Activated CD8-positive, alpha-beta memory T cell treated with anti-CD3 and anti-CD28 coated beads, Interleukin-2, amount 50 U/mL, for 1 hour (primary cell): ENCODE data around the gene GABRD.

Source experiments
- DNase-seq: peaks from one replicate; pipeline ENCODE4 v3.0.0-alpha.2; 2020; ENCODE audit errors: extremely low read depth

Gene GABRD

DNA sequence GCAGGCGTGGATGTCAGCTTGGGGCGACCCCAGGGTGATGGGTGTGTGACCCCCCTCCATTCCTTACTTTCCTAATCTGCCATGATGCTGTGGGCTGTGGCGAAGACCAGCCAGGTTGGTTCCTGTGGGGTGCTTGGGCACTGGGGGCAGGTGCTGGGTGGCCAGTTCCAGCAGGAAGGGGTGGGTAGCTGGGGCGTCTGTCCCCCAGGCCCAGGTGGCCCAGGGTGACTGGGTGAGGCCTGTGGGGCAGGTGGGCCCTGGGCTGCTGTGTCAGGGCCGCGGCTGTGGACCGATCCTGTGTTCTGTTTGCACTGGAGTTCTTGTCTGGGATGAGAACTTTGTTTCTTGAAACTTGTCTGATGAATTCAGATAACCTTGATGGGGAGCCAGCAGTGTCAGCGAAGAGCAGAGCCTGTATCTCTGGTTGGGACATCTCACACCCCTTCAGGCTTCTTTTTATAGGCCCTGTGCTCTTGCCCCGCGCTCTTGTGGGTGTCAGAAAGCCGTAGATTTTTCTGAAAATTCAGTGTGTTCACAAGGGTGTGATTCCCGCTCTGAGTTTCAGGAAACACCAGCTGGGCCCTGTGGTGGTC, 34.7 kb downstream of the GABRD start:
- no peak for DNase-seq

DNA sequence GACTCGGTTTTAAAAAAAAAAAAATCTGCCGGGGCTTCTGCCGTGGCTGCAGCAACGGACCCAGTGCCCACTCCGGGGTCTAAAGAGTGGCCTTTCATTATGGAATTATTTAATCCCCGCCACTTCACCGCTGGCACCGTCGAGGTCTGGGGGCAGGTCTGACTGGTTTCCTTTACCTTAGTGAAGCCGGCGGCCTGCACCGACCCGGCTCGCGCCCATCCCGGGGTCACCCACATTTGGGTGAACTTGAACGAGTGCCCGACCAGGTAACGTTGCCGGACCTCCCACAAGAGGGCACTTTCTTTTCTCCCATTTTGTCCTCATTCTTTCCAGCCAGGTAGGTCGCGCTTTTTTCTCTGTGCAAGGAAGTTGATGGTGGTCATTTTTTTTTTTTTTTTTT, 35.4 kb downstream of the GABRD start:
- DNase-seq: no peak

DNA sequence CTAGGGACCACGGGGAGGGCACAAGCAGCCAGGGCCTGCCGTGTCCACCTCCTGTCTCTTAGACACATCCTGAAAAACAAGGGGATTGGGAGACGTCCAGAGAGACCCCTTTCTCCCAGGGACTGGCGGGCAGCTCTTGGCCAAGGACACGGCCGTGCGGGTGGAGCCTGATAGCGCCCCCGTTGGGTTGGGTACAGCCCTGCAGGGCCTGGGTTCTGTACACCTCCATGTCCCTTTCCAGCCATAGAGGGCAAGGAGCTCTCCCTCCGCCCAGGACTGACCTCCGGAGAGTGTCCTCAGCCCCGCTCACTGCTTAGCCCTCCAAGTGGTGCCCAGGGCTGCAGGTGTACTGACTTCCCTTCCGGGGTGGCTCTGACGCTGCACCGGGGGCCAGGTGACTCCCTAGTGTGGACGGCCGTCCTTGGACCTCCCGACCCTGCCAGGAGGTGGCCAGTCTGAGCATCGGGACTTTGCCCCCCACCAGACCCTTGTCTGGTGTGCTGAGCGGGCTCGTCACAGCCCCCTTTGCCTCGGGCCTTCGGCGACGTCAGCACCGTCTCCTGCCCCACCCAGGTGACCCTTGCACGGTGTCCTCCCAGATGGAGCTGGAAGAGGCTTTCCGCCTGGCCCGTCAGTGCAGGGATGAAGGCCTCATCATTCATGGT, 36.9 kb downstream of the GABRD start:
- DNase-seq: no peak

DNA sequence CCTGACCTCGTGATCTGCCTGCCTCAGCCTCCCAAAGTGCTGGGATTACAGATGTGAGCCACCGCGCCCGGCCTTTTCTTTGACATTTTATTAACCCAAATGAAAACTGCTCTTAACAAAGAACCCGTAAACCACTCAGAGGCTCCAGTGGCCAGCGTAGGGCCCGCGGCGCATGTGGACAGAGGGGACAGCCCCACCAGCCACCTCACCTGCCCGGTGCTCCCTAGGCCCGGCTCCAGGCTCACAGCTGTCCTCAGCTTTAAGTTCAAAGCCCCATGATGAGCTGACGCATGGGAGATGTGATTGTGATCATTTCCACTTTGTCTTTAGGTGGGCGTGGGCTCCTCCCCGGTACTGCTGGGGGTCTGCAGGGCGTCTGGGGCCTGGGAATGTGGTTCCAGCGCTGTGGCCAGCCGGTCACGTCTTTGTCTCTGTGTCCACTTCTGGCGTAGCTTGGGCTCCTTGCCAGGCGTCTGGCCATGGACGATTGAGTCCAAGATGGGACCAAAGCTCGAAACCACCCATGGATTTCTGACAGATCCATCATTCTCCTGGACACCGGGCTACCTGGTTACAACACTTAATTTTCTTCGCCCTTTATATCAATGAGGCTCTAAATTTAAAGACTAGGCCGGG, 37.9 kb downstream of the GABRD start:
- no peak for DNase-seq

DNA sequence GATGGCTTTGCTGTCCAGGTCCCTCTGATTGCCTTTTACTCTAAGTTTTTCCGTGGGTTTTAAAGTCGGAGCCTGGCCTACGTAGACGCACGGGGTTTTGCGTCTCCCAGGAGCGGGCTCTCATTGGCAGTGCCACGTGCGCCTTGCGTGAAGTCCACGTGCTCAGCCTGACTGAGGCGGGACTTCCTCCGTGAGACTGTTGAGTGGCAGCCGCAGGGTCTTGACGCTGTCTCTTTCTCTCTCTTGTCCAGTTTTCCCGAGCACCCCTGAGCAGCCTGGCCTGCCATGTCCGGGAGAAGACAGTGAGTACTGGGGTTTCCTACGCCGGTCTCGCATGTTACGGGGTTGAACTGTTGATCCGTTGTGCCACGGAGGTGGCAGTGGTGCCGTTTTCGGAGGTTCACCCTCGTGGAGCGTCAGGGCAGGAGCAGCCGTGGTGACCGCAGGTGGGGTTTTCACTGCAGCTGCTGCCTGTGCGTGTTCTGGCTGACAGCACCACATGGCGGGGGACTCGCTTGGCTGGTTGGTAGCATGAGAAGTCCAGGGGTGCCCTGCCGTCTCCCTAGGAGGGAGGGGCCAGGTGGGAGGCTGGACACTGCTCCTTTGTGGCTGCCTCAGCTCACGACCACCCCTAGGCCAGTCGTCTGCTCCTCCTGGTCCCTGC, 40.3 kb downstream of the GABRD start:
- no peak for DNase-seq

DNA sequence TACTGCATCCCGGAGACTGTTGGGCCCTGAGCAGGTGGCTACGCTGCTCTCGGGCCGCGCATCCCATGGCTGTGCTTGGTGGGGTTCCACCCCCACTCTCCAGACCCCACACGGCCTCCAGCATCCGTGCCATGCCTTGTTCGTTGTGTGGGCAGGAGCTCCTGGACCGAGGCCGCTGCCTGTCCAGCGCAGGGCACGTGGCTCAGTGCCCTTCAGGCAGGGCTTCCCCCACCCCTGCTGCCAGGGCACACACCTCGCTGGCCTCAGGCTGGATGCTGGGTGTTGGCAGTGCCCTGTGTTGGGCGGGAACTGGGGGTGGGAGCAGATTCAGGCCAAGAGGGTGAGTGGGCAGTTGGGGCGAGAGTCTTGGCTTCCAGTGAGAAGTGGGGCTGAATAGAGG, 40.9 kb downstream of the GABRD start:
- no peak for DNase-seq

DNA sequence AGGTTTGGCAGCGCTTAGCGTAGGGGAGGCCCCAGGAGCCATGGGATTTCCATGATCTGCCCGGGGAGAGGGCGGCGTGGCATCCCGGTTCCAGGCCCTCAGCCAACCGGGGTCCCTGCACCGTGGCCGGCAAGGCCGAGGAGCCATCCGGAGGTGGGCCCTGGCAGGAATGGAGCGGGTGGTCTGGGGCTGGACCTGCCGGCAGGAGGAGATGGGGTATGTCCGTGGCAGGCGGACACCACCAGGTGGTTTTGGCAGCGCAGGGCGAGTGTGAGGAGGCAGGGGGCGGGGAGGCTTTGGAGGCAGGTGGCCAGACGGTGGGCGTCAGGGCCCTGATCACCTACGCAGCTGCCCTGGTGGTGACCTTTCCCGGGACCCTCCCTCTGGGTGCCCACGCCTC, 41.4 kb downstream of the GABRD start:
- no peak for DNase-seq

DNA sequence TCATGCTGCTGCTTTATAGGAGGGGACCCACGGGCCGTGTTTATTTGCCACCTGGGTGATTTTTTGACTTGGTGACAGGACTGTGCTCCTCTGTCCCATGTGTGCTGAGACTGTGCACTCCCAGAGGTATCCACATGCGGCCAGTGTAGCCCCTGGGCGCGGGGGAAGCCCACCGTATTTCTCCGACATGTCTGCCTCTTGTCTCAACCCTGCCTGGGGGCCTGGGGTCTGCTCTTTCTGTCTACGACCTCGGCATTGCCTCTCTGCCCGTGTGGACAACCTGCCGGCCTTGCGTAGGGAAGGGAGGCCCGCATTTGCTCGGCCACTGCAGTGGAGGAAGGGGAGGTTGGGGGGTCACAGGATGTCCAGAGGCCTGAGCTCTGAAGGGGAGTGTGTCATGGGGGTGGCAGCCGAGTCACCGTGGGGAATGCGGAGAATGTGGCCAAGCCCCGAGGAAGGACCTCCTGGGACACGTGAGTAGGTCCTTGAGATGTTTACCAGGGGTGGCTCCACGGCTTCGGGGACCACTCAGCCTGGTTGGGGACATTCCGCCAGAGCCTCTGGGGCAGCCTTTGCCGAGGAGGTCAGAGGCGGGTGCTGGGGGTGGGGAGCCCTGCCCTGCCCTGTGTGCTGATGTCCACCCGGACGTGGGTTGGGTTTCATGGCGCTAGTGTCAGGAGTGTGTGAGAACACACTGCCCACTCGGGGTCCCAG, 42.1 kb downstream of the GABRD start:
- no peak for DNase-seq

DNA sequence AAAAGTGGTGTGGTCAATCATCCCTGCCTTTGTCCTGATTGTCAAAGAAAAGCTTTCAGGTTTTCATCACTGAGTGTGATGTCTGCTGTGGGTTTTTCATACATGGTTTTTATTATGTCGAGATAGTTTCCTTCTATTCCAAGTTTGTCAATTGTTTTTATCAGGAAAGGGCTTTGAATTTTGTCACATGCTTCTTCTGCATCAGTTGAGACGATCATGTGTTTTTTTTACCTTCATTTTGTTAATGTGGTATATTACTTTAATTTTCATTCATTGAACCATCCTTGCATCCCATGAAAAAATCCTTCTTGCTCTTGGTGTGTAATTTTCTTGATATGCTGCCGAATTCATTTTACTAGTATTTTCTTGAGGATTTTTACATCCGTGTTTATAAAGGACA, 46.6 kb downstream of the GABRD start:
- no peak for DNase-seq

DNA sequence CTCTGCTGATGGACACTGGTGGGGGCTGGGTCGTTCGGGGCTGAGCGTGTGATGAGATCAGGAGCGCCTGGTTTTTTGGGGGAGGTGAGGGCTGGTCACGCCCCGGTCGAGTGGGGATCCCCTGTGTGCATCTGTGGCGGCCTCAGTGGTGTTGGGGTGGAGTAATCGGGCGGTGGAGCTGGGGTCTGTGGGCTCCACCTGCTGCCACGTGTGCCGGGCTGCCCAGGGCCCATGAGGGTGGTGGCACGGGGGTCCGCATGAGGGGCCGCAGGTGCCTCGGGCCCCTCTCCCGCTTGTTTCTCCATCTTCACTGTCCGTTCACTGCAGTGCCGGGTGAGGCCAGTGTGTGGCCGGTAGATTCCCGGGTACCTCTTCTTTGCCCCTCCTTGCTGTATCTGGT, 48.2 kb downstream of the GABRD start:
- no peak for DNase-seq

DNA sequence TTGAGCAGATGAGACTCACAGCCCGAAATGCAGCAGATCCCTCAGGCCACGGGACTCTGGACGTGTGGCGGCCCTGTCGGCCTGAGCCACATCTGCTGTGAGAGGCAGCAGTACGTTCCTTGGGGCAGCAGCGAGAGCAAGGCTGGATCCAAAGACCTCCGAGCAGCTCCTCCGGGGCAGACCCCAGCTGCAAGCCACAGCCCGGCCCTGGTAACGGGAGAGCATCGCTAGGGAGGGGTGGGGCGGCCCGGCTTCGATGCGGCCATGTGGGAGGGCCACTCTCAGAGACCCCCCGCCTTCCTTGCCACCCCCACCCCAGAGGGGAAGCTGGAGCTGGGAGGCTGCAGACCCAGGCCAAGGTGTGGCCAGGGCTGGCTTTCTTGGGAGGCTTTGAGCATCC, 48.8 kb downstream of the GABRD start:
- no peak for DNase-seq

DNA sequence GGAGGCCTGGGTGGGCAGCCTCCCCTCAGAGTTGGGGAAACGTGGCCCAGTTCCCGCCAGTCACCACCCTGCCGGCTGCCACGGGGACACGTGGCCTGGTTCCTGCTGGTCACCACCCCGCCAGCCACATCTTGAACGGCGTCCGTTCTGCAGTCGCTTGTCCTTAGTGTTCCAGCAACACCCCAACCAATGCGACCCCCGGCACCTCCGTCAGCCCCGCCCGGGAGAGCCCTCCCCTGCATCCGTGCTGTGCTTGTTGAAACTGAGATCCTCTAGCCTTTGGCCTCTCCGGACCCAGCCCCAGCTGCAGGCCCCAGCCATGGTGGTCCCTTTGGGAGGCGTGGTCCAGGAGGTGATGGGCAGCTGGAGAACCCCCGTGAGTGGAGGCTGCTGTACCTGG, 49.8 kb downstream of the GABRD start:
- DNase-seq: no peak

DNA sequence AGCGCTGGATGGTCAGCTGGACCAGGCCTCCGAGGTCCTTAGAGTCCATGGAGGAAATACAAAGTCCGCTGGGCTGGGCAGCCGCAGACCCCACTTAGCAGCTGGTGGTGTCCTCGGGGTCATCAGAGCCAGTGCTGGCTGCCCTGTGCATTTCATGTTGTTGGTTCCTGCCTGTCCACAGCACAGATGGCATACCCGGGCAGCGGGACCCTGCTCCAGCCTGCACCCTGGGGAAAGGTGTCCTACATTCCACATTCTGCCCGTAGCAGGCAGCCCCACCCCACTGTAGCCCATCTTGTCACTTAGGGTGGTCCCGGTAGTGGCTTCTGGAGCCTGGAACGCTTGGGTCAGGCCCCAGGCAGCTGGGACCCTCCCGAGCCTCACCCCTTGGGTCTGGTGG, 50.9 kb downstream of the GABRD start:
- no peak for DNase-seq

DNA sequence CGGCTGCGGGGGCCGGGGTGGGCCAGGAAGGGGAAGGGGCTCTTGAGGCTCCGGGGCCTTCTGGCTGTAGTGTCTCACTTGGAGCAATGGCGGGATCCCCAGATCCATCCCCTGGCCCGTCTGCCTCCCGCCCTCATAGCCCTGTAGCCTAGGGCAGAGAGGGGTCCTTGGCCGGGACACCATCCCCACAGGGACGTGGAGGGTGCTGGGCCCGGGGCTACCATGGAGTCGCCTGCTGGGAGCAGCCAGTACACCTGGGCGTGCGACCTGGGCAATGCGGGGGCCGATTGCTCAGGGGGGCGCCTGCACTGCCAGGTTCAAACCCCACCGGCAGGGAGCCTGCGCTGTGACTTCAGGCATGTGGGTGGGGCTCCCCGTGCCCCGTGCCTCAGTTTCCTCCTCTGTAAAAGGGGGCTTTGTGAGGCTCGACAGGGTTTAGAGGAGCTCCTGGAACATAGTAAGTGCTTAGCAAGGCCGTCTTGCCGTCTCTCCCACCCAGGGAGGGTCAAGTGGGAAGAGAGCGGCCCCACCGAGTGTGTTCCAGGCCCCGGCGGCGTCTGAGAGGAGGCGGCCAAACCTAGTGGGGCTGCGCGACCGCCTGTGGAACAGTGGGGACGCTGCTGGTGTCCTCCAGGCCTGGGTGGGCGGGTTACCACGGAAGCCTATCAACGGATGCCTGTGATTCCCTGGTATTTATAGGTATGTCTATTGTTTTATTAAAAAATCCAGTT, 51.8 kb downstream of the GABRD start:
- no peak for DNase-seq

DNA sequence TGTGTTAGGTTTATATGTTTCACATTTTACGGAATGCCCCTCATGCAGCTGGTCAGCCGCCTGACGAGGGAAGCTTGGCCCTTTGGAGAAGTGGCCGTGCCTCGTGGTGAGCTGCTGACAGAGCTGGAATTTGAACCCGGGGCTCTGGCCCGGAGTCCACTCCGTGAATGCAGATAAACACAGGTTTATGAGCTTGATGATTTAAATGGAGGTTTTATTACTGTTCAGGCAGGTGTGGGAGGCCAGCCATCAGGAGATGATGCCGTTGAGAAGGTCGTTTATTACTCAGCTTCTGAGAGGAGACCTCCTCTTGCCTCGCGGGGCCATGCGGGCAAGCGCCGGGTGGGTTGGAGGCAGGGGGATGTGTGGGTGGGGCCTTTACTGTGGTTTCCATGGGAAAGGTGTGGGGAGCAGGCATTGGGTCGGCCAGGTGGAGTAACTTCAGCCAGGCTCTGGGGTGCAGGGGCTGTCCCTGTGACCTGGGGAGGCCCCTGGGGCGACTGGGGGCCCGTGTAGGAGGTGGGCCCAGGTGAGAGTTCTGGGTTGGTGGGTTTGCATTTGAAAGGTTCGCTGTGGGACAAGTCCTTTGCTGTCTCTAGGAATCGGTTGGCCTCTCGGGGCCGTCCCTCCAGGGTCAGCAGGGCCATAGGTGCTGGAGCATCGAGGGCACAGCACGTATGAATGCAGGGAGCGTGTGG, 53.1 kb downstream of the GABRD start:
- no peak for DNase-seq

DNA sequence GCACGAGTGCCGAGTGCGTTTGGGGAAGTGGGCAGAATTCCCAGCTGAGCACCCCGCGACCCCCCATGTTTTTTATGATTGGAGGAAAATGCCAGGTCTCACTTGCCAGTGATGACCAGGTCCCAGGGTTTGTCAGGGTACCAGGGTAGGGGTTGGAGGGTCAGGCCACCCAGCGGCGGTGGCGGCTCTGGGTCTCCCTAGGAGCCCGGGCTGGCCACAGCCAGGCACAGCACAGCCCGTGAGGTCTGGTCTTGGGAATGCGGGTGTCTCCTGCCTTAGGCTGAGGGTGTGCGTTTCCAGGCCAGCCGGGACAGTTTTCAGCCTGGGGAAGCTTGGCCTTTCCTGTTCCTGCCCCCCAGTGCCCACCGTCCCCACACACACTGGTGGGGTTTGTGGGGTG, 53.7 kb downstream of the GABRD start:
- no peak for DNase-seq

DNA sequence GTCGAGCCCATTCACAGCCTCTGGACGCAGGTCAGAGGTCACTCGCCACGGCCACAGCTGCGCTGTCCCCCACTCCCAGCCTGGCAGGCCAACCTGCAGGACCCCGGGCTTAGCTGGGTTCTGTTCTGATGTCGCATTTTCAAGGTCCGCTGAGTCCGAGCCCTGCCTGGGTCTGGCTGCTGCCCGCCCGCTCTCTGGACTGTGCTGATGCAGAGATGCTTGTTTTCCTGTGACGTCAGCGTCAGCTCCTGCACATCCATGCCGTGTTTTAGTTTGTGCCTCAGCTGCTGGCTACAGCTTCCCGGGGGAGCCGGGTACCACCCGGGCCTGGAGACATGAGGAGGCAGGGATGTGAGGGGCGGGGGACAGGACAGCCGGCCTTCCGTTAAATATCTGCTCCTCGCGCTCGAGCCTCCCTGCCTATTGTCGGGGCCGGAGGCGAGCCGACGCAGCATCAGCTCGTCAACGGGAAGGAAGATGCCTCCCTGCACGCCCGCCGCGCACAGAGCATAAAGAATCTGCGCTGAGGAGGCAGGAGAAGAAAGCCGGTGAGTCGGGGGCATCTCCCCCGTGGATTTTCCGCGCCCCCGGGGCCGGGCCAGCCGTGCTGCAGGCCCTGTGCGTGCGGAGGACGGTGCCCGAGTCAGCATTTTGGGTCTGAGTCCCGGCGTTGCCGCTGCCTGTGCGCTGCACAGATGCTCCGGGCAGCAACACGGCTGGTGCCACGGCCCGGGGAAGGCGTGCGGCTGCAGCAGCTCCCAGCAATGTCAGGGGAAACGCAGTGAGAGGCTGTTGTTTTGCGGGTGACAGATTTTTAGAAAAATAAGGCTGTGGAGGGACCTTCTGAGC, 54.5 kb downstream of the GABRD start:
- no peak for DNase-seq

DNA sequence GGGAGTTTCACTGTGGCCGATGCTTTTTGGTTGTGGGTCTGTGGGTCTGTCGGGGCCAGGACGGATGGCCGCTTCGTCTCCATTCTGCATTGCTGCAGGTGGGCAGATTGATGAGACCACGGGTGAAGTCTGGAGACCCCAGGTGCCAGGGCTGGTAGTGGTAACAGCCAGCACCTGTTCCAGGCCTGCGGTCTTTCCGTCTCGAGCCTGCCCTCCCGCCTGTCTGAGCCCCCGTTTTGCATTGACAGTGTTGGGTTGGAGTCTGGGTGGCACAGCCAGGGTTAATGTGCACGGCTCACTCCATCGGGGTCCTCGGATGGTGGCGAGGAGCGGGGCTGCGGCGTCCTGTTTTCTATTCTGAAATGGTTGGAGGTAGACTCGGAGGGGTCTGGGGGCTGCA, 55.3 kb downstream of the GABRD start:
- no peak for DNase-seq

DNA sequence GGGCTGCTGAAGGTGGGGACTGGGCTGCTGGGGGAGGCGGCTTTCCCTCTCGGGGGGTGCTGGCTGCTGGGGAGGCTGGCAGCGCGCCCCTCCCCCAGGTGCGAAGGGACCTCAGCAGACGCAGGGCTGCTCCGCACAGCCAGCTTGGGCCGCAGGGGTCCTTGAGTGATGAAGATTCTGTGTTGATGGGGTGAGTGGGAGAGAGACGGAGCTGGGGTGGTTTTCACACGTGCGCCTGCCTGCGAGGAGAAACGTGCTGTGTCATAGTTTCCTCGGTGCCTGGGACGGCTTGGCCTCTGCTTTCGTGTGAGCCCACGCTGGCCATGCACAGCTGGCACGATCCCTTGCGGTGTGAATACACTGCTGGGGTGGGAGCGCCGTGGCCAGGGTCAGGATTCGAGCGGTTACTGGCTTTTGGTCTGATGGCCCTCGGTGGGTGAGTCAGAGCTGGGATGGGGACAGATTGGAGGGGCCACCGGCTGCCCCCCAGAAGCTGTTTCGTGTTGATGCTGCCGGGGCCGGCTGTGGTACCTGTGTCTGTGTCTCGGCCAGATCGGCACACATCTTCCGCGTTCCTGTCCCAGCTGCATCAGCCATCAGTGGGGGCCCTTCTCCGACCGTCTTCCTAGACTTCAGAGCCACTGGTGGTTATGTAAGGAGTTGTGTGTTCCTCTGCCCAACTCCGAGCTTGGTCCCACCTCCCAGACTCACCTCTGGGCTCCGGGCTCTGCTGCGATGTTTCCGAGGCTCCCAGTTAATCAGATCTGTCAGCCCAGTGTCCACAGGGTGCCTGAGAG, 56.0 kb downstream of the GABRD start:
- no peak for DNase-seq
